HepG2 (cell line): Measurements from ENCODE around the gene NUB1. TPM values are rescaled to one million over a fixed set of nuclear protein-coding genes. Genes with fewer than 3 reads are reported as not detected.

Source experiments
- ATAC-seq: fragments of 200-7000 bp; cut with Tn5 transposase; 3 replicates; pipeline ENCODE4 v1.9.1; 2020; ENCODE audit warnings: mild to moderate bottlenecking, moderate library complexity
- BruUV-seq: library from RNA; stranded (reverse); fragments of 400-500 nt; replicated peaks from 2 replicates; lab custom pipeline; 2021; lab: Mats Ljungman, UMichigan
- CTCF ChIA-PET: fragments of 300-600 bp; formaldehyde crosslinking; extraction: SDS; loops from one replicate; lab custom pipeline; 2021; ENCODE audit warnings: low total read pairs, inconsistent platforms, low intra/inter-chr PET ratio; lab: Yijun Ruan, JAX
- POLR2A ChIA-PET: fragments of 350-600 bp; sonication (Branson Sonifier 250); formaldehyde crosslinking; loops from one replicate; lab custom pipeline; 2020; ENCODE audit warnings: antibody characterized with exemption, inconsistent platforms; lab: Yijun Ruan, JAX
- DNase-seq: peaks from one replicate; pipeline ENCODE4 v3.0.0-alpha.2; 2015; ENCODE audit warnings: low spot score
- FAIRE-seq: peaks from 3 replicates; lab custom pipeline; 2011; peaks lifted over from hg19 to GRCh38; lab: Jason Lieb, UNC
- H2AFZ ChIP-seq: one replicate; pipeline ENCODE4 v1.6.1; 2011; ENCODE audit warnings: low read length, inconsistent platforms
- H3K27ac ChIP-seq: fragments of 300-600 bp; 3 replicates; pipeline ENCODE4 v1.8.0; 2011; ENCODE audit warnings: mixed run types, mild to moderate bottlenecking, mixed read lengths, low read length, inconsistent platforms; ENCODE audit not compliant: insufficient read depth; ENCODE audit errors: extremely low read length
- H3K27me3 ChIP-seq, 2 experiments: fragments of 200-600 bp in 1 of 2; 2 replicates in 1 of 2; 3 replicates in 1 of 2; pipeline versions ENCODE4 v1.6.0 to v1.8.0; 2011; ENCODE audit warnings: low read length in 2 of 2, mild to moderate bottlenecking in 2 of 2, moderate library complexity in 2 of 2, inconsistent platforms in 1 of 2; ENCODE audit not compliant: insufficient read depth in 2 of 2, control insufficient read depth in 1 of 2
- H3K36me3 ChIP-seq, 2 experiments: fragments of 200-600 bp in 1 of 2; replicated peaks in 1 of 2; 2 replicates in 1 of 2; 3 replicates in 1 of 2; pipeline versions ENCODE4 v1.5.1 to v1.8.0; 2011; ENCODE audit warnings: low read length in 2 of 2, inconsistent platforms in 1 of 2; ENCODE audit not compliant: insufficient read depth in 2 of 2, control insufficient read depth in 1 of 2
- H3K4me1 ChIP-seq: 2 replicates; pipeline ENCODE4 v1.5.1; 2012; ENCODE audit warnings: low read length, inconsistent platforms; ENCODE audit not compliant: insufficient read depth
- H3K4me2 ChIP-seq: 2 replicates; pipeline ENCODE4 v1.6.0; 2011; ENCODE audit warnings: low read depth, low read length, inconsistent platforms
- H3K4me3 ChIP-seq, 3 experiments: fragments of 200-600 bp in 1 of 3; sonication (generic), shearing (Covaris generic) in 1 of 3; replicated peaks in 1 of 3; 2 replicates each; pipeline ENCODE4 v1.5.1; 2011 to 2016; ENCODE audit warnings: low read length in 3 of 3, inconsistent platforms in 2 of 3, low read depth in 2 of 3, mild to moderate bottlenecking in 2 of 3, control low read depth in 1 of 3, mixed read lengths in 1 of 3; ENCODE audit not compliant: insufficient read depth in 1 of 3
- H3K79me2 ChIP-seq: one replicate; pipeline ENCODE4 v1.6.1; 2011; ENCODE audit warnings: low read length, inconsistent platforms; ENCODE audit not compliant: insufficient read depth
- H3K9ac ChIP-seq: 2 replicates; pipeline ENCODE4 v1.6.0; 2011; ENCODE audit warnings: mild to moderate bottlenecking, low read depth, low read length, inconsistent platforms; ENCODE audit not compliant: insufficient read depth
- H3K9me3 ChIP-seq: 2 replicates; pipeline ENCODE4 v1.5.1; 2012; ENCODE audit warnings: mild to moderate bottlenecking, low read length
- H4K20me1 ChIP-seq: 2 replicates; pipeline ENCODE4 v1.6.0; 2011; ENCODE audit warnings: inconsistent platforms, mild to moderate bottlenecking, low read length, moderate library complexity; ENCODE audit not compliant: insufficient read depth
- DPF2 ChIP-seq: sonication (generic); formaldehyde crosslinking; IDR thresholded peaks from 2 replicates; pipeline ENCODE4 v1.4.0; 2020; ENCODE audit warnings: mild to moderate bottlenecking, low read depth, missing genetic modification reagents, borderline replicate concordance
- GATA4 ChIP-seq: sonication (generic); IDR thresholded peaks from 2 replicates; pipeline ENCODE4 v1.6.1; 2016; ENCODE audit warnings: antibody characterized with exemption, low read depth, borderline replicate concordance
- MAZ ChIP-seq, 2 experiments: sonication (generic) in 1 of 2; formaldehyde crosslinking in 1 of 2; IDR thresholded peaks; 2 replicates each; pipeline versions ENCODE4 v1.5.0 to v1.6.1; 2012 to 2020; ENCODE audit warnings: low read depth in 2 of 2, mild to moderate bottlenecking in 2 of 2, borderline replicate concordance in 1 of 2, improper control_type of control experiment in 1 of 2, low read length in 1 of 2, missing genetic modification reagents in 1 of 2, moderate library complexity in 1 of 2
- NR2F2 ChIP-seq: IDR thresholded peaks from 2 replicates; pipeline ENCODE4 v1.6.1; 2012; ENCODE audit warnings: low read depth, inconsistent platforms, borderline replicate concordance
- SP1 ChIP-seq, 2 experiments: fragments of 450-650 bp in 1 of 2; sonication (generic) in 1 of 2; formaldehyde crosslinking in 1 of 2; IDR thresholded peaks; 2 replicates each; pipeline versions ENCODE4 v1.4.0 to v1.6.1; 2016 to 2020; ENCODE audit warnings: missing genetic modification reagents in 1 of 2
- SSRP1 ChIP-seq: IDR thresholded peaks from 2 replicates; pipeline ENCODE4 v1.6.1; 2016; ENCODE audit warnings: control low read depth
- ZNF75D ChIP-seq: sonication (generic); formaldehyde crosslinking; IDR thresholded peaks from 2 replicates; pipeline ENCODE4 v1.8.1; 2023; ENCODE audit warnings: missing genetic modification reagents, mild to moderate bottlenecking, borderline replicate concordance
- ZNF784 ChIP-seq: sonication (generic); formaldehyde crosslinking; IDR thresholded peaks from 2 replicates; pipeline ENCODE4 v1.5.1; 2020; ENCODE audit warnings: missing genetic modification reagents, mild to moderate bottlenecking, borderline replicate concordance
- whole genome bisulfite sequencing: methylation state at CpG from one replicate; pipeline ENCODE4 v1.1.6; 2017; ENCODE audit warnings: low lambda C conversion rate; 5-methylcytosine and 5-hydroxymethylcytosine counted together
- in situ Hi-C: cut with HindIII; loops from 2 replicates; pipeline ENCODE4 v1.10.0; 2017; ENCODE audit warnings: low pct_unique_long_range_greater_than_20kb; ENCODE audit not compliant: extremely low pct_ligation_motif_present
- intact Hi-C: fragments of 100-400 bp; cut with micrococcal nuclease; formaldehyde crosslinking; loops from one replicate; pipeline ENCODE4 v1.10.0; 2022; ENCODE audit not compliant: unreplicated experiment
- polyA plus RNA-seq, 8 experiments: library from polyadenylated mRNA; depleted of rRNA in 3 of 8; stranded (reverse) in 7 of 8; unstranded in 1 of 8; fragments of >200 nt; fragmentation: Illumina TruSeq in 4 of 8; extraction: Trizol in 4 of 8; gene quantifications; 2 replicates each; pipeline versions ENCODE4 v1.2.1 to v1.2.3, GENCODE V29; 2011 to 2016; ENCODE audit warnings: low read depth in 4 of 8, missing spikeins in 1 of 8, mixed read lengths in 1 of 8; ENCODE audit not compliant: insufficient read depth in 1 of 8
- total RNA-seq, 5 experiments: library from RNA; depleted of rRNA; stranded (reverse); fragments of >200 nt; fragmentation: Illumina TruSeq; extraction: Trizol; gene quantifications; 2 replicates each; pipeline ENCODE4 v1.2.3, GENCODE V29; 2016; ENCODE audit warnings: low read depth in 1 of 5
- TF ChIP-seq, protein P1 (sequence below): sonication (generic); formaldehyde crosslinking; IDR thresholded peaks from one replicate; pipeline ENCODE4 v1.5.1; 2020; ENCODE audit warnings: mild to moderate bottlenecking, missing genetic modification reagents; ENCODE audit errors: not compliant biosample characterization
- TF ChIP-seq, protein P2 (sequence below): sonication (generic); formaldehyde crosslinking; IDR thresholded peaks from 2 replicates; pipeline ENCODE4 v1.5.1; 2020; ENCODE audit warnings: mild to moderate bottlenecking, missing genetic modification reagents, moderate library complexity

Gene NUB1
- total and polyA plus RNA-seq, 2 of the 13 experiments (the other 11 are each of a cell fraction or from before 2014, with no cell fraction given), result 27.1 to 37.0 TPM

- POLR2A ChIA-PET, result no interaction called here
- no peak for DNase-seq
Measured at GRCh38 chr7:151395036-151395367, 53.4 kb downstream of the NUB1 start.

More at GRCh38 chr7:151395036-151395367, 53.4 kb downstream of the NUB1 start:
- intact Hi-C loops, result no loop called here
- Histone ChIP-seq H2AFZ (no peak overlapping the region), H3K4me2 (no peak overlapping the region), H3K27ac (no peak overlapping the region), H3K27me3 (peaks cover 12 to 80% of the 10 kb centered on the region in 2 experiments; a peak in 4 of 5 replicates), H3K9ac (no peak overlapping the region), H3K79me2 (no peaks in the 10 kb centered on the region), H3K9me3 (no peaks in the 10 kb centered on the region), H3K4me3 (no peak overlapping the region), H3K4me1 (peaks cover 12% of the 10 kb centered on the region), H3K36me3 (no peaks in the 10 kb centered on the region), H4K20me1 (no peaks in the 10 kb centered on the region)
- in situ Hi-C loops, result no loop called here
- BruUV-seq, result no TSS peak
- no peak for TF ChIP-seq ZNF75D
- TF ChIP-seq MAZ (IDR thresholded peaks at IDR 0.05; ENCODE audit: borderline replicate concordance, low read depth, low read length), result no peak
- TF ChIP-seq MAZ (CRISPR knock-in tag; IDR thresholded peaks at IDR 0.05; ENCODE audit: low read depth), result no peak
- no peak for TF ChIP-seq SP1 (IDR thresholded peaks at IDR 0.05)
- TF ChIP-seq SP1 (CRISPR knock-in tag; IDR thresholded peaks at IDR 0.05), result no peak
- TF ChIP-seq, protein P1, sequence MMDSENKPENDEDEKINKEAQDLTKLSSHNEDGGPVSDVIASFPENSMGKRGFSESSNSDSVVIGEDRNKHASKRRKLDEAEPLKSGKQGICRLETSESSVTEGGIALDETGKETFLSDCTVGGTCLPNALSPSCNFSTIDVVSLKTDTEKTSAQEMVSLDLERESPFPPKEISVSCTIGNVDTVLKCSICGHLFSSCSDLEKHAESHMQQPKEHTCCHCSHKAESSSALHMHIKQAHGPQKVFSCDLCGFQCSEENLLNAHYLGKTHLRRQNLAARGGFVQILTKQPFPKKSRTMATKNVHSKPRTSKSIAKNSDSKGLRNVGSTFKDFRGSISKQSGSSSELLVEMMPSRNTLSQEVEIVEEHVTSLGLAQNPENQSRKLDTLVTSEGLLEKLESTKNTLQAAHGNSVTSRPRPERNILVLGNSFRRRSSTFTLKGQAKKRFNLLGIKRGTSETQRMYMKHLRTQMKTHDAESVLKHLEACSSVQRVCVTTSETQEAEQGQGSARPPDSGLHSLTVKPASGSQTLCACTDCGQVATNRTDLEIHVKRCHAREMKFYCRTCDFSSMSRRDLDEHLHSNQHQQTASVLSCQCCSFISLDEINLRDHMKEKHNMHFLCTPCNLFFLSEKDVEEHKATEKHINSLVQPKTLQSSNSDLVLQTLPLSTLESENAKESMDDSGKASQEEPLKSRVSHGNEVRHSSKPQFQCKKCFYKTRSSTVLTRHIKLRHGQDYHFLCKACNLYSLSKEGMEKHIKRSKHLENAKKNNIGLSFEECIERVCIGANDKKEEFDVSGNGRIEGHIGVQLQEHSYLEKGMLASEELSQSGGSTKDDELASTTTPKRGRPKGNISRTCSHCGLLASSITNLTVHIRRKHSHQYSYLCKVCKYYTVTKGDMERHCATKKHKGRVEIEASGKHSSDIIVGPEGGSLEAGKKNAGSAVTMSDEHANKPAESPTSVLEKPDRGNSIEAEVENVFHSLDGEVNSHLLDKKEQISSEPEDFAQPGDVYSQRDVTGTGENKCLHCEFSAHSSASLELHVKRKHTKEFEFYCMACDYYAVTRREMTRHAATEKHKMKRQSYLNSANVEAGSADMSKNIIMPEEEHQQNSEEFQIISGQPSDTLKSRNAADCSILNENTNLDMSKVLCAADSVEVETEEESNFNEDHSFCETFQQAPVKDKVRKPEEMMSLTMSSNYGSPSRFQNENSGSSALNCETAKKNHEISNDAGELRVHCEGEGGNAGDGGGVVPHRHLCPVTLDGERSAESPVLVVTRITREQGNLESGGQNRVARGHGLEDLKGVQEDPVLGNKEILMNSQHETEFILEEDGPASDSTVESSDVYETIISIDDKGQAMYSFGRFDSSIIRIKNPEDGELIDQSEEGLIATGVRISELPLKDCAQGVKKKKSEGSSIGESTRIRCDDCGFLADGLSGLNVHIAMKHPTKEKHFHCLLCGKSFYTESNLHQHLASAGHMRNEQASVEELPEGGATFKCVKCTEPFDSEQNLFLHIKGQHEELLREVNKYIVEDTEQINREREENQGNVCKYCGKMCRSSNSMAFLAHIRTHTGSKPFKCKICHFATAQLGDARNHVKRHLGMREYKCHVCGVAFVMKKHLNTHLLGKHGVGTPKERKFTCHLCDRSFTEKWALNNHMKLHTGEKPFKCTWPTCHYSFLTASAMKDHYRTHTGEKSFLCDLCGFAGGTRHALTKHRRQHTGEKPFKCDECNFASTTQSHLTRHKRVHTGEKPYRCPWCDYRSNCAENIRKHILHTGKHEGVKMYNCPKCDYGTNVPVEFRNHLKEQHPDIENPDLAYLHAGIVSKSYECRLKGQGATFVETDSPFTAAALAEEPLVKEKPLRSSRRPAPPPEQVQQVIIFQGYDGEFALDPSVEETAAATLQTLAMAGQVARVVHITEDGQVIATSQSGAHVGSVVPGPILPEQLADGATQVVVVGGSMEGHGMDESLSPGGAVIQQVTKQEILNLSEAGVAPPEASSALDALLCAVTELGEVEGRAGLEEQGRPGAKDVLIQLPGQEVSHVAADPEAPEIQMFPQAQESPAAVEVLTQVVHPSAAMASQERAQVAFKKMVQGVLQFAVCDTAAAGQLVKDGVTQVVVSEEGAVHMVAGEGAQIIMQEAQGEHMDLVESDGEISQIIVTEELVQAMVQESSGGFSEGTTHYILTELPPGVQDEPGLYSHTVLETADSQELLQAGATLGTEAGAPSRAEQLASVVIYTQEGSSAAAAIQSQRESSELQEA, result no peak
- no peak for TF ChIP-seq NR2F2
- no peak for TF ChIP-seq SSRP1 (CRISPR knock-in tag)
- TF ChIP-seq DPF2, result no peak
- no peak for TF ChIP-seq GATA4
- TF ChIP-seq, protein P2, sequence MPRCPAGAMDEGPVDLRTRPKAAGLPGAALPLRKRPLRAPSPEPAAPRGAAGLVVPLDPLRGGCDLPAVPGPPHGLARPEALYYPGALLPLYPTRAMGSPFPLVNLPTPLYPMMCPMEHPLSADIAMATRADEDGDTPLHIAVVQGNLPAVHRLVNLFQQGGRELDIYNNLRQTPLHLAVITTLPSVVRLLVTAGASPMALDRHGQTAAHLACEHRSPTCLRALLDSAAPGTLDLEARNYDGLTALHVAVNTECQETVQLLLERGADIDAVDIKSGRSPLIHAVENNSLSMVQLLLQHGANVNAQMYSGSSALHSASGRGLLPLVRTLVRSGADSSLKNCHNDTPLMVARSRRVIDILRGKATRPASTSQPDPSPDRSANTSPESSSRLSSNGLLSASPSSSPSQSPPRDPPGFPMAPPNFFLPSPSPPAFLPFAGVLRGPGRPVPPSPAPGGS (CRISPR knock-in tag), result no peak
- TF ChIP-seq ZNF784 (CRISPR knock-in tag), result no peak
- WGBS, result 31% methylated on average over 10 of the region's 13 CpGs
- CTCF ChIA-PET, result no interaction called here
- FAIRE-seq (no peak), ATAC-seq (no peak; the same call in 2 of the 3 replicates)
